ENCODE results near the gene TMBIM1.

- no peak for TF ChIP-seq POLR2A (IDR thresholded peaks at IDR 0.05)
- no peak for TF ChIP-seq CTCF (IDR thresholded peaks at IDR 0.05)
Observed at GRCh38 chr2:218267259-218267658, 25.0 kb downstream of the TMBIM1 start.
